Activated CD4-positive, alpha-beta T cell treated with anti-CD3 and anti-CD28 coated beads, Interleukin-2, amount 10 ng/mL, durations not matched to agents 7 days and 5 days (primary cell): ENCODE results near the gene LPP. TPM values are rescaled to one million over a fixed set of nuclear protein-coding genes. Genes with fewer than 3 reads are reported as not detected.

Experiments
- CTCF ChIA-PET: fragments of 350-600 bp; sonication (Branson Sonifier 250); formaldehyde crosslinking; loops from one replicate; lab custom pipeline; 2021; ENCODE audit warnings: antibody characterized with exemption; lab: Charles Lee
- POLR2A ChIA-PET: fragments of 350-600 bp; sonication (Branson Sonifier 250); formaldehyde crosslinking; loops from one replicate; lab custom pipeline; 2021; ENCODE audit warnings: antibody characterized with exemption; lab: Charles Lee
- DNase-seq: peaks from one replicate; pipeline ENCODE4 v3.0.0-alpha.2; 2020
- H3K27ac Mint-ChIP-seq: one replicate; pipeline ENCODE4 v1.8.0; 2021; ENCODE audit warnings: mild to moderate bottlenecking, moderate library complexity, mixed read lengths
- H3K27me3 Mint-ChIP-seq: one replicate; pipeline ENCODE4 v1.8.0; 2021; ENCODE audit warnings: mixed read lengths
- H3K36me3 Mint-ChIP-seq: one replicate; pipeline ENCODE4 v1.8.0; 2021; ENCODE audit warnings: low read depth, mixed read lengths
- H3K4me1 Mint-ChIP-seq: one replicate; pipeline ENCODE4 v1.8.0; 2021; ENCODE audit warnings: mixed read lengths
- H3K4me3 Mint-ChIP-seq: one replicate; pipeline ENCODE4 v1.8.0; 2021; ENCODE audit warnings: mild to moderate bottlenecking, moderate library complexity, mixed read lengths
- H3K9me3 Mint-ChIP-seq: one replicate; pipeline ENCODE4 v1.8.0; 2021; ENCODE audit warnings: mixed read lengths
- total RNA-seq, 2 experiments: library from RNA; stranded (reverse); gene quantifications; one replicate each; pipeline ENCODE4 v1.2.3, GENCODE V29; 2021

Gene LPP
- total RNA-seq, 2 experiments from 2014 or later: 63.6 to 70.3 TPM

DNA sequence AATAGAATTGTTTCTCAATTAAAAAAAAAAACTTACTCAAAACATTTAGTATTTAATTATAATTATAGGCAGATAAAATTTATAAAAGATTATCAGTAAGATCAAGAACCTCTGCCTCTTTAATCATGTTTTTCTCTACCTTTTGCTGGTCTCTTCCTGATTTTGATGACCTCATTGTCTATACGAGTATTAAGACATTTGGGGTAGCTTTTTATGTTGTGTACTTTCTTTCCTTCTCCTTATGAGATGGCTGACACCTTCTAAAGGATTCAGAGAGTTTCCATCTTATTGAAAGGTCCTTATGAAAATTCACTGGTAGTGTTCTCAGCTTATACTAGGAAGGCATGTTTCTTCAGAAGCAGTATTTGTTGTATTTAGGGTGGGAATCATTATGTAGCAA is 426.3 kb downstream of the LPP start:
- DNase-seq: no peak
- Mint-ChIP-seq H3K4me3 (no peak overlapping the region), H3K27ac (no peak overlapping the region), H3K27me3 (no peaks in the 10 kb centered on the region), H3K9me3 (no peaks in the 10 kb centered on the region), H3K36me3 (no peaks in the 10 kb centered on the region), H3K4me1 (peaks cover 7% of the 10 kb centered on the region)
- ChIA-PET POLR2A (no interaction called here), CTCF (no interaction called here)

DNA sequence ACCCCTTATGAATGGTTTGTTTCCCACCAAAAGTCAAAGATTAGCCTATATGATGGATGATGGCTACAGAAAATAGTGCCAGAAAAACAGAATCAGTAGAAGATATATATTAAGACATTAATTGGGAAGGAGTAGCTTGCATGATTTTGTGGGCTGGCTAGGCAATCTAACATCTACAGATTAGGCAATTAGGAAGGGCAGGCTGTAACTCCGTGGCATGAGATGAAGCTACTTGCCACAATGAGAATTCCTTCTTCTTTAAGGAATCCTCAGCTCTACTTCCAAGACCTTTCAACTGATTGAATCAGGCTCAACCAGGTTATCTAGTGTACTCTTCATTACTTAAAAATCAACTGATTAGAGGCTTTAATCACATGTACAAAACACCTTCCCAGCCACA is 426.7 kb downstream of the LPP start:
- no peak overlapping the region for H3K4me3 Mint-ChIP-seq
- CTCF ChIA-PET: no interaction called here
- no peak overlapping the region for H3K27ac Mint-ChIP-seq
- DNase-seq: no peak
- H3K36me3 Mint-ChIP-seq: no peaks in the 10 kb centered on the region
- H3K27me3 Mint-ChIP-seq: no peaks in the 10 kb centered on the region
- peaks cover 8% of the 10 kb centered on the region for H3K4me1 Mint-ChIP-seq
- POLR2A ChIA-PET: no interaction called here
- H3K9me3 Mint-ChIP-seq: no peaks in the 10 kb centered on the region

DNA sequence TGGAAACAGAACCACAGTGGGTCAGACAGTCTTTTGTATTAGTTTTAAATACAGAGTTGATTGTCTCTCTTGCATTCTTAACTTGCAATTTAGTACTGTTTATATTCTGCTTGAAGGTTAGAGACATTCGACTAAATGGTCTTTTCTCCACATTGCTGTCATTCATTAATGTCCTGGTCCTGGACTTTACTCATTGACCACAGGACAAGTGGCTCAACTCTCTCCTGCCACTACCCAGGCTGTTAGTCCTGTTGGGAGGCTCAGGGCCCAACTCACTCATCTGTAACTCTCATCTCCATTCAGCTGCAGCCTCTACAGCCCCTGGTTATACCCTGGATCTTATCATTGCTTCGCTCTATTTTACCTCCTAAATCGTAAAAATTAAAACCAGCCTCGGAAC is 427.4 kb downstream of the LPP start:
- Mint-ChIP-seq H3K4me1 (peaks cover 8% of the 10 kb centered on the region), H3K36me3 (no peaks in the 10 kb centered on the region), H3K27me3 (no peaks in the 10 kb centered on the region), H3K27ac (no peak overlapping the region), H3K9me3 (no peaks in the 10 kb centered on the region), H3K4me3 (no peak overlapping the region)
- no peak for DNase-seq
- ChIA-PET POLR2A (no interaction called here), CTCF (no interaction called here)

DNA sequence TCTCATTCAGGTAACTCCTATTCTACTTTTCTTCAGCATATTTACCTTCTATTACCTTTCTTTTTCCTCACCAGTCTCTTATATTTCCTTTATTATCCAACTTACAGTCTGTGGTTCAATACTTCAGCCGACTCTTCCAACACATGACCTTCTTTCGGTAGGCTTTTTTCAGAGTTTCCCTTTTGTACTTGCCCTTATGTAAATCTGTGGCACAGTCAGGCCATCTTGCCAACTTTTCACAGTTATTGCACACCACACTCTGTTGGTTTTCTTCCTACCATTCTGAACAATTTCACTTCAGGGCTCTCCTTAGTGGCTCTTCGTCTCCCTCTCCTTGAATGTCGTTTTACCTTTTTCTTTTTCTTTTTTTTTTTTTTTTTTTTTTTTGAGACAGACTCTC is 427.8 kb downstream of the LPP start:
- Mint-ChIP-seq H3K27me3 (no peaks in the 10 kb centered on the region), H3K27ac (no peak overlapping the region), H3K4me3 (no peak overlapping the region), H3K4me1 (peaks cover 8% of the 10 kb centered on the region), H3K36me3 (no peaks in the 10 kb centered on the region), H3K9me3 (no peaks in the 10 kb centered on the region)
- ChIA-PET CTCF (no interaction called here), POLR2A (no interaction called here)
- no peak for DNase-seq

DNA sequence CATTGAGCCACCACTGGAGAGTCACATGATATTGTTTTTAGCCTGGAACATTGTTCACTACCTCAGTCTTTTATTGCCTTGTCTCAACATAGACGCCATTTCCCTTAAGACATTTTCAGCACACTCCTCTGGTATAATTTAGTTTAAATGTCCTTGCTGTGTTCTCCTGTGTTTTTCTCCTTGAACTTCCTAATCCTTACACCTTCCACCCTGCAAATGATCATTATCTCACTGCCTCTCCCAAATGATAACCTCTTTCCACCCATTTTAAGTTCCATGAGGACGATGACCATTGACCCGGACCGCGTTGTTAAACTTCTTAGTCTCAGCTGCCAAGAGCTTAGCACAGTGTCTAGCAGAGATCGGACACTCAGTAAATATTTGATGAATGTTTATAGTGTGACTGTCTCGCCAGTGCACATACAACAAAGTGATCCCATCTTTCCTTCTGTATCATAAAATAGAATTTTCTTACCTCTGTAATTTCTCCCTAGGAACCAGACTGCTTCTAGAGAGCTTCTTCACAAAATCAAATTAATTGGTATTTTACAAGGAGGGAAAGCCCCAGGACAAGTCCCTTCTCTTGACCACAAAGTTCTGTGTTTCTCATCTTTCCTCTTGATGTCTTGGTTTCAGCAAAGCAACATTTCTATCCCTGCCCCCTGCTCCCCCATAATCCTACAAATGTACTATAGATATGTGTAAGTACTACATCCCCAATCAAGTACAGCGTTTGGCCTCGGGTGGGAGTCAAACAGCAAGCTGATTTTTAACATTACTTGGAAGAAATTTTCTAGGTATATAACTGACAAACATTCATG is 429.6 kb downstream of the LPP start:
- no peak for DNase-seq
- Mint-ChIP-seq H3K4me1 (peaks cover 8% of the 10 kb centered on the region), H3K4me3 (no peak overlapping the region), H3K36me3 (no peaks in the 10 kb centered on the region), H3K27ac (no peak overlapping the region), H3K9me3 (no peaks in the 10 kb centered on the region), H3K27me3 (no peaks in the 10 kb centered on the region)
- ChIA-PET CTCF (interaction anchor here (0.6 to 0.7 kb wide), 3 partner anchors 416 to 1180 kb away, joined by 3 read pairs; no protein-coding TSS in a partner anchor), POLR2A (interaction anchor here (0.9 kb wide), 1 partner anchor 112 kb away, joined by 3 read pairs; no protein-coding TSS in a partner anchor)

DNA sequence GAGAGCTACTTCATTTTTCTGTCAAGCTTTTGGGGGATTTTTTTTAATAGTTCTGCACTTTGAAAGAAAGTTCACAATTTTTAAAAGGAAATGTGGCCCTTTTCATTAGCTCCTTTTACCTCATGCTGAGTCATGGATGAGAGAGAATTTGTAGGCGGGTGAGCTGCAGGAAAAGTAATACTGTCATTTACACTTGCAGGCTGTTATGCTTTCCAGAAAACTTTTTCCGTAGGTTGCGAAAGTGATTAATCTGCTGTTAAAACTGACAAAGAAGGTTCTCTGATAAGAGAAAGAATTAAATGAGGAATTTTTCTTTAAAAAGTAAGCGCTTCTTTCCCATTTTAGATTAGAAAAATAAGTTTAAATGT is 430.2 kb downstream of the LPP start:
- POLR2A ChIA-PET: interaction anchor here (0.9 kb wide), 1 partner anchor 113 kb away, joined by 3 read pairs; no protein-coding TSS in a partner anchor
- peaks cover 8% of the 10 kb centered on the region for H3K4me1 Mint-ChIP-seq
- H3K9me3 Mint-ChIP-seq: no peaks in the 10 kb centered on the region
- no peak for DNase-seq
- no peaks in the 10 kb centered on the region for H3K36me3 Mint-ChIP-seq
- no peak overlapping the region for H3K27ac Mint-ChIP-seq
- H3K4me3 Mint-ChIP-seq: no peak overlapping the region
- CTCF ChIA-PET: interaction anchor here (0.6 to 0.7 kb wide), 3 partner anchors 417 to 1179 kb away, joined by 3 read pairs; no protein-coding TSS in a partner anchor
- H3K27me3 Mint-ChIP-seq: no peaks in the 10 kb centered on the region

DNA sequence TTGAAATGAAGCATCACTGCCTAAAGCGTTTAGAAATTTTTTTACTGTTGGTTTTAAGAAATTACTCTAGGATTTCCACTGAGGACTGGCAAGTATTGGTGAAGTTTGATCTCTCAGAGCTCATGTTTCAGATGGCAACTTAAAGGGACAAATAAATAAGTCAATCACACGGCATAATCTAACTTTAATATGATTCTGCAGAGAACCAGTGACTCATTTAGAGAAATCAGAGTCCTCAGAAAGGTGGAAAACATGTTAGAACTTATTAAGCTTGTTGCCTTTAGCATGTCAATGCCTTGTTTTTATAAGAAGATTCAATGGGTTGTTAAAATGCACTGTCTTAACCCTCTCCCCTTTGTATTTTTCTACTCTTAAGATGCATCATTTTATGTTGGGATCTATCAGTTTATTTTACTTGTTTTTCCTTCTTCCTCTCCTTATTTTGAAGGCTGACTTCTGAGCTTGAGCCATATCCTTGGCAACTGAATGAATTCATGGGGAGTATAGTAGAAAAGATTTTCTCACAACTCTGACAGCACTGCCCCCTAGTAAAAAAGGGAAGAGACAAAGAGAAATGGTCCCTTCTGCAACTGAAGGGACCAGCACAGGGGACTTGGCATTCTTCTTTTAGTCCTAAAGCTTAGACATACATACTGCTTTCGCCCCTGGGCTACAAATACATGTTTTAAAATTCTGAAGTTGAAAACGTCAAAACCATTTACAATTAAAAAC is 431.2 kb downstream of the LPP start:
- Mint-ChIP-seq H3K4me1 (peaks cover 8% of the 10 kb centered on the region), H3K4me3 (no peak overlapping the region), H3K27ac (no peak overlapping the region), H3K27me3 (no peaks in the 10 kb centered on the region), H3K9me3 (no peaks in the 10 kb centered on the region), H3K36me3 (no peaks in the 10 kb centered on the region)
- POLR2A ChIA-PET: no interaction called here
- DNase-seq: no peak
- CTCF ChIA-PET: interaction anchor here (0.6 to 0.9 kb wide), 4 partner anchors 11 to 845 kb away, joined by 3 to 4 read pairs (median 3); no protein-coding TSS in a partner anchor

DNA sequence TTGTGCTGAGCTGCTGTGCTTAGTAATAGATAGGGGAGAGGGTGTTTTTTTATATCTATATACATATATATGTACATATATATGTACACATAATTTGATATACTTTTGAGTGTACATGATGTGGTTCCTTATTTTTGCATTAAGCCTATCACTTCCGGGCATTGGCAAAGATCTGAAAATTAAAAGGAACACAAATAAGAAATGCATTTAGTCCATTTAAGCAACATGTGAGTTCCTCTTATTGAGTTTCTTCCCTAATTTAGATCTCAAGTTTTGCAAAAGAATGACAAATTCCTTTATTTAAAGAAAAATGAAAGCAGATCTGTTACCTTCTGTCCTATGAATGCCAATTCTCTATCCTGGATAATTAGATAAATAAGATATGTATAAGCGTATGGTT is 435.1 kb downstream of the LPP start:
- CTCF ChIA-PET: no interaction called here
- POLR2A ChIA-PET: no interaction called here
- Mint-ChIP-seq H3K9me3 (no peaks in the 10 kb centered on the region), H3K27ac (no peak overlapping the region), H3K27me3 (no peaks in the 10 kb centered on the region), H3K4me3 (no peak overlapping the region), H3K4me1 (peaks cover 8% of the 10 kb centered on the region), H3K36me3 (no peaks in the 10 kb centered on the region)
- DNase-seq: no peak

DNA sequence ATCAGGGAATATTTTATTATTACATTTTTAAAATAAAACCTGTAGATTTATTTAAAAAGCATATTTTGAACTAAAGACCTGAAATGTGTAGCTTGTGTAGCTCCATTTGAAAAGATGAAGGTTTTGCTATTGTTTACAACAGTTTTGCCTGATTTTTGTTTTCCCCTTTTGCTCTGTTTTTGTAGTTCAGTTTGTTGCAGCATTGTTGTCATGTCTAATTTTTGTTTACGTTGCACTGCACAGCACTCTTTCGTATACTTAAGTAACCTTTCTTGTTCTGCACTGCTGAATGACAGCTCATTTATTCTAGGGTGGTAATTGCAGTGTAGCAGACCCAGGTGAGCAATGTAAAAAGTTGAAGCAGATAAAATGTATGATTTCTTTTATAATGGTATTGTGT is 435.8 kb downstream of the LPP start:
- H3K27ac Mint-ChIP-seq: no peak overlapping the region
- DNase-seq: no peak
- H3K36me3 Mint-ChIP-seq: no peaks in the 10 kb centered on the region
- ChIA-PET POLR2A (no interaction called here), CTCF (no interaction called here)
- H3K9me3 Mint-ChIP-seq: no peaks in the 10 kb centered on the region
- peaks cover 5% of the 10 kb centered on the region for H3K4me1 Mint-ChIP-seq
- no peak overlapping the region for H3K4me3 Mint-ChIP-seq
- H3K27me3 Mint-ChIP-seq: no peaks in the 10 kb centered on the region

DNA sequence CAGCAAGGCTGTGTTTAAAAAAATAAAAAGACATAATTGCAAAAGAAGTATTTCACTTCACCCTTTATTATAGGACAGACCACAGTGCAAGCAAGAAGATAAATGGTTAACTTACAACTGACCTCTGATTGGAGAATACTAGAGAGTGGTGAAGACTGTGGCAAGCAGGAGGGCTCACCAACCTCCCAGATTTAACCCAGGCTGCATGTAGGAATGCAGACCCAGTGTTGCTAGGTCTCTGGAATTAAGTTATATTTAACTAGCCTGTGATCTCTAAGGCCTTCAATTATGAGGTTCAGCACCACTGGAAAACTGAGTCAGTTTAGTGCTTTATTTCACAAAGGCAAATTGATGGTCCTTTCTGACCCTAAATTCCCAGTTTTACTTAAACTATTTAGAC is 436.6 kb downstream of the LPP start:
- Mint-ChIP-seq H3K4me1 (no peaks in the 10 kb centered on the region), H3K27me3 (no peaks in the 10 kb centered on the region), H3K9me3 (no peaks in the 10 kb centered on the region), H3K36me3 (no peaks in the 10 kb centered on the region), H3K4me3 (no peak overlapping the region), H3K27ac (no peak overlapping the region)
- no peak for DNase-seq
- POLR2A ChIA-PET: no interaction called here
- CTCF ChIA-PET: no interaction called here

DNA sequence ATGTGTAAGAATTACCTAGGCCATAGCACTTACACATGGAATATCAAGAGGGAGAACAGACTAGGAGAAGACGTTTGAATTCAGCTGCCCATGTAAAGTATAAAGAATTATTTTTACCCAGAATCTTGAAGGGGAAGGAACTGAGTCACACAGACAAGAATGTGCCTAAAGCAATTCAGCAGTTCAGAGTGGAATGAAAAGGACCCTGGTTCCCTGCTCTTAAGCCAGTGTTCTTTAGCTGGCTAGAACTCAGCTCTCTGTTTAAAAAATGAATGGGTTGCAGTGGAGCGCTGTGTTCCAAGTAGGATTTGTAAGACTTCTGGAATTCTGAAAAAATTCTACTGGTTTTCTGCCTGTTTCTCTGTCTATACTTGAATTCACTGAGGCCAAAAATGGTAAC is 440.2 kb downstream of the LPP start:
- H3K27ac Mint-ChIP-seq: no peak overlapping the region
- no peaks in the 10 kb centered on the region for H3K4me1 Mint-ChIP-seq
- H3K27me3 Mint-ChIP-seq: no peaks in the 10 kb centered on the region
- no peaks in the 10 kb centered on the region for H3K36me3 Mint-ChIP-seq
- no peak for DNase-seq
- CTCF ChIA-PET: no interaction called here
- POLR2A ChIA-PET: no interaction called here
- no peaks in the 10 kb centered on the region for H3K9me3 Mint-ChIP-seq
- H3K4me3 Mint-ChIP-seq: no peak overlapping the region

DNA sequence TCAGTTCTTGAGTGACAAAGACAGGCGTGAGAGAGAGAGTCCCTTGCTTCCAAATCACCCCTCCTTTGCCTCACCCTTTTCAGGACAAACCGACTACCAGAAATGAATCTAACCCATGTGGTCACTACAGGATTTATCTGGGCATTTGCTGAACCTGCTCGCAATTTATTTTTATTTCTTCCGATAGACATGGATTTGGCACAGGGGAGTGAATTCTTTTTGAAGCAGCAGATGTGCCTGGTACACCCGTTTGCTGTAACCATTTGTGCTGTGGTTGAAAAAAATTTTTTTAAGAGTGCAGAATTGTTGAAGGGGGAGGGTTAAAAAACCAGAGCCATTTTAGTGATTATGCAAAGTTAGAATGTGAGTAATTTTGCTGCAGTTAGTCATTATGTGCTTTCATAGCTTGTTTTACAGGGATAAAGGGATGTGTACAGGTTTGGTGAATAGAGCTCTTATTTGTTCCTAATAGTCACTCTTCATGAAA is 442.0 kb downstream of the LPP start:
- ChIA-PET CTCF (interaction anchor here (1.1 kb wide), 1 partner anchor 11 kb away, joined by 4 read pairs; no protein-coding TSS in a partner anchor), POLR2A (no interaction called here)
- no peak overlapping the region for H3K27ac Mint-ChIP-seq
- H3K36me3 Mint-ChIP-seq: no peaks in the 10 kb centered on the region
- no peak for DNase-seq
- no peaks in the 10 kb centered on the region for H3K27me3 Mint-ChIP-seq
- H3K9me3 Mint-ChIP-seq: no peaks in the 10 kb centered on the region
- no peaks in the 10 kb centered on the region for H3K4me1 Mint-ChIP-seq
- H3K4me3 Mint-ChIP-seq: no peak overlapping the region

DNA sequence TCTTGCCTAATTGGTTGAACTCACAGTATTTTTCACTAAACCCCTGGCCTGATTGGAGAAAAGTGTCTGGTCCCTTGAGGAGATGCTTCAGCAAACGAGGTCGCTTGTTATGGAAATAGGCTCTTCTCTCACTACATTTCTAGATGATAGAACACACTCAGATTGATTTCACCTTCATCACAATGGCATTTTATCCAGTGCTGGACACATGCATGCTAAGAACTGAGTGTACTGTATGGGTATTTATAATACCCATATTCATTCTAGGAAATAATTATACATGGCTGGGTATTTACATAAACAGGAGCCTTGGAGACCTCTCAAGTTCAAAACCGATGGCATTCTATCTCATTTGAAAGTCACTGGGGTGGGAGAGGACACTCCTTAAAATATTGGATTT is 444.9 kb downstream of the LPP start:
- Mint-ChIP-seq H3K27ac (no peak overlapping the region), H3K36me3 (no peaks in the 10 kb centered on the region), H3K4me3 (no peak overlapping the region), H3K27me3 (no peaks in the 10 kb centered on the region), H3K4me1 (no peaks in the 10 kb centered on the region), H3K9me3 (no peaks in the 10 kb centered on the region)
- no peak for DNase-seq
- CTCF ChIA-PET: interaction anchor here (1.0 to 1.1 kb wide), 2 partner anchors 31 to 860 kb away, joined by 3 read pairs; no protein-coding TSS in a partner anchor
- POLR2A ChIA-PET: no interaction called here
